Measurements from ENCODE around the gene PSMD1.
"Not testable (repeated sequence)": the region's sequence is repeated elsewhere in the genome, so short reads cannot be mapped to it uniquely, and the experiment has no call there.

PSMD1 gene

DNA sequence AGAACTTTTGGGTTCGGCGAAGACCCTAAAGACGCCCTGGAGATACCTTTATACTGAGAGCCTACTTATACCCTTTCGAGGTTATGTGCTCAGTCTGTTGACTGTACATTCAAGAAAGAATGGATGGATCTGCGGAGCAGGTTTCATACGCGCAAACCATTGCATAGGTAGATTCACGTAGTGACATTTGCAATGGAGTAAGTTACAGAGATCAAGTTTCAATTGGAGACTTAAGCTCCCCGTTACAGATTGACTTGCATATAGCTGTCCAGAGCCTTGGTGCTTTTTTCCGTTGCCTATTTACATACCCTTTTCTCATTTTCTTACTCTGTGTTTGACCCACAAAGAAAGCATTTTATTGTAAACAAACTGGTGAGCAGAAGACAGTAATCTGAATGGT lies 923 bp downstream of the PSMD1 start:
- no peak for DNase-seq (ENCODE audit: low read depth)

GRCh38 chr2:231058761-231059550 lies 2.3 kb downstream of the PSMD1 start:
- DNase-seq (ENCODE audit: low read depth), result no peak

DNA sequence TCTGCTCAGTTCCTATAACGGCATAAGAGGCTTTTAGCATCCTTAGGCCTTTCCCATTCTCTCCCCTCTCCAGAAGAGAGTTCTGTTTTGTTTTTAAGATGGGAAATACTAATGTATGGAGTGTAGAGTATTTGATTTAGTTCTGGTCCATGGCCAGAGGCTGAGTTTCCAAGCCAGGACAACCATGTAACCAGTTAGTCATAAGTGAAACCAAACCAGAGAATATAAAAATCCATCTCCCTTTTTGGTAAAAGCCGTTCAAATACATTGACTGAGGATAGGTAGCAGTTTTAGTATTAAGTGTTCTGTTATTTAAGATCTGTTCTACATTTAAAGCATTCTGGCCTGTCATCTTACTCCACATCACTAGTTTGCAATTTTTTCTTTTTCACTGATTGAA lies 3.1 kb downstream of the PSMD1 start:
- no peak for DNase-seq (ENCODE audit: low read depth)

- no peak for DNase-seq (ENCODE audit: low read depth)
Measured at GRCh38 chr2:231062776-231063175, 6.1 kb downstream of the PSMD1 start.

- DNase-seq (ENCODE audit: low read depth), result no peak
Measured at GRCh38 chr2:231063347-231063746, 6.7 kb downstream of the PSMD1 start.

- no peak for DNase-seq (ENCODE audit: low read depth)
Measured at GRCh38 chr2:231065966-231066365, 9.3 kb downstream of the PSMD1 start.

- not testable (repeated sequence) for DNase-seq (ENCODE audit: low read depth)
Measured at GRCh38 chr2:231067531-231067930, 10.9 kb downstream of the PSMD1 start.

- no peak for DNase-seq (ENCODE audit: low read depth)
Measured at GRCh38 chr2:231068525-231069222, 12.0 kb downstream of the PSMD1 start.

- DNase-seq (ENCODE audit: low read depth), result no peak
Measured at GRCh38 chr2:231069379-231070054, 12.8 kb downstream of the PSMD1 start.

- DNase-seq (ENCODE audit: low read depth), result no peak
Measured at GRCh38 chr2:231084565-231084964, 27.9 kb downstream of the PSMD1 start.

DNA sequence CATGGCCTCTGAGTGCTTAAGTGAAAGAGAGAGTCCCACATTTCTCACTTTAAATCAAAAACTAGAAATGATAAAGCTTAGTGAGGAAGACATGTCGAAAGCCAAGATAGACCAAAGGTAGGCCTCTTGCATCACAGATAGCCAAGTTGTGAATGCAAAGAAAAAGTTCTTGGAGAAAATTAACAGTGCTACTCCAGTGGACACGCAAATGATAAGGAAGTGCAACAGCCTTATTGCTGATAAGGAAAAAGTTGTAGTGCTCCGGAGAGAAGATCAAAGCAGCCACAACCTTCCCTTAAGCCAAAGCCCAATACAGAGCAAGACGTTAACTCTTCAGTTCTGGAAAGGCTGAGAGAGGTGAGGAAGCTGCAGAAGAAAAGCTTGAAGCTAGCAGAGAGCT lies 32.1 kb downstream of the PSMD1 start:
- DNase-seq (ENCODE audit: low read depth), result no peak

GRCh38 chr2:231093933-231094332 lies 37.3 kb downstream of the PSMD1 start:
- no peak for DNase-seq (ENCODE audit: low read depth)

DNA sequence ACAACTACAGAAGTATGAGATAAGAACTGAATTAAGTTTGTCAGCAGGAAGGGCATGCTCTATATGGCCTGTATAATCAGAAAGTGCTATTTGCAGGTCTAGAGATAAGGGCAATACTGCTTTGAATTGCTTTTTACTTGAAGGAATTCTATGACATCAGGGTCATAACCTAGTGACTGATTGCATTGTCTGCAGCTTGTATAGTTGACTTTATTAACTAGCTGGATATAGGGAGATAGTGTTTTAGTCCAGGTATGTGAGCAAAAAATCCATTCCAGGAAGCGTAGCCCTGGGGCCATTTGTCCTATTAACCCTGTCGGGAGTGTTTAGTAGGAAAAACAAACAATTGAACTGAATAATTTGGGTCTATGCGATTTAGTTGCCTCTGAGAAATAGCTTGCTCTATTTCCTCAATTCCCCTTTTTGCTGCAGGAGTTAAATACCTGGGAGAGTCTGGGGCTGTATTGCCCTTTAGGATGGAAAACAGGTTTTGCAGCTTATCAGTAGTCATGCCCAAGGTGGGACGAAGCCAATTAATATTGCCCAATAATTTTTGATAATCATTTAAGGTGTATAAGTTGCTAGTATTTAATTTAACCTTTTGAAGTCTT lies 38.2 kb downstream of the PSMD1 start:
- DNase-seq (ENCODE audit: low read depth), result no peak

DNA sequence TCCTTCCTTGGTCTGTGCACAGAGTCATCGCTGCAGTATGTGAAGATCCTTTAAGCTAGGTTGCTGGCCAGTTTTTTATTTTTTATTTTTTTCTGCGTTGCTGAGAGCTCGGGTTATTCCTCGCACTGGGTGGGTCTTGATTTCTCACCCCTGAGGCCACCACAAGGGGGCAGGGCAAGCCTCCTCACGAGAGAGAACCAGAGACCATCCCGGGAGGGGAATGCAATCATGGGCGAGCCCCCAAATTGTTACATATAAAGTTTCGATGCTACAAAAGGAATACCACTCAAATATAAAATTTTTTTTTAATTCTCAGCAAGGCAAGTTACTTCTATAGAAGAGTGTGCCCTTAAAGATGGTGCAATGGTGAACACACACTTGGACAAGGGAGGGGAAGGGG lies 43.3 kb downstream of the PSMD1 start:
- DNase-seq (ENCODE audit: low read depth), result no peak

DNA sequence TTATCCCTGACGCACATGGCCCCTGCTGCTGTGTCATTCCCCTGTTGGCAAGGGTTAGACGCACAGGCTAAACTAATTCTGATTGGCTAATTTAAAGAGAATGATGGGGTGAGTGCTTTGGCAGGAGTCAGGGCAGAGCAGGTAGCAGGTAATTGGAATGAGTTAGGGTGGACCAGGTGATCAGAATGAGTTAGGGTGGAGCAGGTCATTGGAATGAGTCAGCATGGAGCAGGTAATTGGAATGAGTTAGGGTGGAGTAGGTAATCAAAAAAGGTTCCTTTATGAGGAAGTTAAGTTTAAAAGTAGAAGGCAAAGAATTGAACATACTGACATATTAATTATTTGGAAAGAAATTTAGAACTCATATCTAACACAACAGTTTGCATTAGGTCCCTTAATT lies 43.7 kb downstream of the PSMD1 start:
- not testable (repeated sequence) for DNase-seq (ENCODE audit: low read depth)

DNA sequence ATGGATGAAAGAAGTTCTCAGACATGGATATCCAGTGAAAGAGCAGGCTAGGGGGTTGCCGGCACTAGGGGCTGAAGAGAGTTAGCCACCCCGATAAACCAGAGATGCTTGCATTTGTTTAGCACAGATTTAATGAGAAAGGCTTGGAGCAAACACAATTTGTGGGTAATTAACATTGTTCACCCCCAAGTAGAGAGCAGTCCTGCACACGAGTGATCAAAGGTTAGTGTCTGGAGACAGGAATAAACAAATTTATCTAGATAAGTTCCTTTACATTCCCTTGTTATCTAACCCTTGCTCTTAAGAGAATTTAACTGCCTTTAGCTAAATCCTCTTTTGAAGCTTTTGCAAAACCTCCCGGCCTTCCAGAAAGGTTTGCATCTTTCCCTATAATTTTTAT lies 44.3 kb downstream of the PSMD1 start:
- DNase-seq (ENCODE audit: low read depth), result no peak

DNA sequence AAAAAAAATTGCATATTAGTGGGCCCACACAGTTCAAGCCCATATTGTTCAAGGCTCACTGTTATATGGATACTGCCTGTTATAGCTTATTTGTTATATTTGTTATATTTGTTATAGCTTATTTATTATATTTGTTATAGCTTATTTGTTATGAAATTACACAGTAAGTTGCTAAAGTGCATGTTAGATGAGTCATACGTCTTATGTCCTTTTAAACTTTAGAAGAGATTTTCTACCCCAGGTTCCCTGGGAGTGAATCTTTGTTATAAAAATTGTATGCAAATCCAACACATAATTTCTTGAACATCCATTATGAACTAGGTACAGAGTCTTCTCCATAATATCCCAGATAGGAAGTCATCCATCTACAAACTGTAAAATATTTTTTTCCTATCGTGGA lies 46.1 kb downstream of the PSMD1 start:
- DNase-seq (ENCODE audit: low read depth), result no peak

DNA sequence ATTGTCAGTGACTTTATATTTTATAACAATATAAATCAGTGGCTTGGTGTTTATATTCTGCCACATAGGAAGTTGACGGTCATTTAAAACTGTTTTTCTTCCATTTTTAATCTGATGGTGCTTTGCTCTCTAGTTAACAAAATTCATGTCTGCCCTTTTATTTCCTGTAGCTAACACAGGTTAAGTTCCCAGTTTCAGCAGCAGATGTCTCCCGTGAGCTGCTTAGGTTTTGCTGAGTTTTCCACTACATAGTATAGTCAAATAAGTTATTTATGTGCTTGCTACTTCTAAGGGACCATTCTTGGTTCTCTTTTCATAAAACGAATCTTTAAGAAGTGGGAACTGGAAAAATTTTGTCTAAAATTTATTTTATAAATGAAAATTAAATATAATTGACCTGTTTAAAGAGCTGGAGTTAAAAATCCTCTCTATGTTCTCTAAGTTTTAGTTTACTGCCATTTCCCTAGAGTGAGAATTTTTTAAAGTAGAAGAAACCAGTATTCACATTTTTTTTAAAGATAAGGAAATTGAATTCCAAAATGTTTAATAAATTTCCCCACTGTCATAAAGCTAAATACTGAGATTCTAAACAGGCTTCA lies 47.5 kb downstream of the PSMD1 start:
- peak; percentile 19 for DNase-seq (ENCODE audit: low read depth)

- DNase-seq (ENCODE audit: low read depth), result no peak
Measured at GRCh38 chr2:231110551-231110950, 53.9 kb downstream of the PSMD1 start.

DNA sequence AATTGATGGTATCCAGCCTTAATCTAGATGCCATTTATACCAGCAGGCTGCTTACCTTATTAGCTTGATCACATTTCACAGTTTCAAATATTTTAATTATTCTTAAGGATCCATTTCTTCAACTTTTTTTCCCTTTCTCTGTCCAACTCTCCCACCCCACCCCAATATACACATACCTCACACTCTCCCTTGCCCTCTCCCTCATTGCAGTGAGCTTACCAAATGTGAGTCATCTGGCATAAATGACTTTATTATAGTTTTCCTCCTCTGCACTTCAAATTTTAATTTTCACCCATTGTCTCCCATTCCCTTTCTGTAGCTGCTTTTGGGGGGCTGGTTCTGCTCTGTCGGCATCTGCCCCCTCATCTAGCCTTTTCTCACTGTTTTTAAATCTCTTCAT lies 55.3 kb downstream of the PSMD1 start:
- DNase-seq (ENCODE audit: low read depth), result no peak

DNA sequence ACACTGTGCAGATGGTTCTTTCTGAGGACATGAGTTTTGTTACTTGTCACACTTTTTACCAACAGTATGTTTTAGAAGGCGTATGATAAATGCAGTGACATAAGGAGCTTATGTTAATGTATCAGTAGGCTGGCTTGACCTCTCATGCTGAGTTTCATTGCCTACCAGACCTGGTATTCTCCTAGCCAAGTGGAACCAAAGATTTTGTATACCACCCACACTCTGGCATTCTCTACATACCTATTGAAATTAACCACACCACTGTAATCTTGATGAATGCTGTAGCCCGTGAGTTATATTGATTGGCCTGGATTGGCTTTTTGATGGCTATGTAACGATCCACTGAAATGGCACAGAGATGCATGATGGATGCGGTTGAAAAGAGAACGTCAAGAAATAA lies 56.8 kb downstream of the PSMD1 start:
- DNase-seq (ENCODE audit: low read depth), result no peak

- no peak for DNase-seq (ENCODE audit: low read depth)
Measured at GRCh38 chr2:231115651-231116050, 59.0 kb downstream of the PSMD1 start.
